CD4-positive, alpha-beta T cell treated with Interferon alpha-2 for 1 hour (primary cell): ENCODE data around the gene SELENOO.

Experiments
- DNase-seq, 2 donors: peaks; one replicate each; pipeline ENCODE4 v3.0.0-alpha.2; 2020 to 2022

Gene SELENOO

DNA sequence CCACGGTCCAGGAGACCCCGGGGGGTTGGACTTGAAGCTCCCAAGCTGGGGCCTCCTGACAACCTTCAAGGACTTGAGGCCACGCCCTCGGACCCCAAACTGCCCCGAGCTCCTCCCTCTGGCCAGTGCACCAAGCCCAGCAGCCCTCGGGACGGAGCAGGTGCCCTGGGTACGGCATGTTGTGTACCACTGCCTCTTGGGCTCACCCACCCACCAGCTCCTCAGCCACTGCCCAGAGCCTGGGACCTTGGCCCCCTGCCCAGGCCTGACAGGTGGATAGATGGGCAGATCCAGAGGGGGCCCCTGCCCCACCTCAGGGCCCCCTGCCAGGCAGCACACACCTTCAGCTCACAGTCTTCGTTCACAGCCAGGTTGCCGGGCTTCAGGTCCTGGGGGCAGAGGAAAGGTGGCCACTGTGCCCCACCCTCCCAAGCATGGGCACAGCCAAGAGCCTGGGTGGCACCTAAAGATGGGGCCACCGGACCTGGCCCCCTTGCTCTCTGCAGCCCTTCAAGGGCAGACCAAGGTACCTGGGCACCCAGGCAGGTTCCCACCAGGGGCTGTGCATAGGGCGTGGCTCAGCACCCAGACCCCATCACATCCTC lies 55.5 kb downstream of the SELENOO start:
- DNase-seq = no peak

DNA sequence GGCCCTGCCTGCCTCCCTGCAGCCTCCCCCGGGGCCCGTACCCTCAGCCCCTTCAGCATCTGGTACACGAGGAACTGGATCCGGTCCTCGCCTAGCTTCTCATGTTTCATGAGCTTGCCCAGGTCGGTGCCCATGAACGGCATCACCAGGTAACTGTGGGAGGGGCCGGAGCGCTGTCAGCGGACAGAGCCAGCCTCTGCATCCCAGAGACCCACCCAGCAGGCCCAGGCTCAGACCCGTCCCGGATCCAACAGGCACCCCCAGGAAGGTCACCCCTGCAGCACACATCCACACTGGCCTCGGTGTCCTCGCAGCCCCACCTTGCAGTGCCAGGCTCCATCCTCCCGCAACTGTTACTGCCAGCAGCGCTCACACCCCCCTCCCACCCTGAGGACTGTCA lies 56.2 kb downstream of the SELENOO start:
- DNase-seq = no peak

DNA sequence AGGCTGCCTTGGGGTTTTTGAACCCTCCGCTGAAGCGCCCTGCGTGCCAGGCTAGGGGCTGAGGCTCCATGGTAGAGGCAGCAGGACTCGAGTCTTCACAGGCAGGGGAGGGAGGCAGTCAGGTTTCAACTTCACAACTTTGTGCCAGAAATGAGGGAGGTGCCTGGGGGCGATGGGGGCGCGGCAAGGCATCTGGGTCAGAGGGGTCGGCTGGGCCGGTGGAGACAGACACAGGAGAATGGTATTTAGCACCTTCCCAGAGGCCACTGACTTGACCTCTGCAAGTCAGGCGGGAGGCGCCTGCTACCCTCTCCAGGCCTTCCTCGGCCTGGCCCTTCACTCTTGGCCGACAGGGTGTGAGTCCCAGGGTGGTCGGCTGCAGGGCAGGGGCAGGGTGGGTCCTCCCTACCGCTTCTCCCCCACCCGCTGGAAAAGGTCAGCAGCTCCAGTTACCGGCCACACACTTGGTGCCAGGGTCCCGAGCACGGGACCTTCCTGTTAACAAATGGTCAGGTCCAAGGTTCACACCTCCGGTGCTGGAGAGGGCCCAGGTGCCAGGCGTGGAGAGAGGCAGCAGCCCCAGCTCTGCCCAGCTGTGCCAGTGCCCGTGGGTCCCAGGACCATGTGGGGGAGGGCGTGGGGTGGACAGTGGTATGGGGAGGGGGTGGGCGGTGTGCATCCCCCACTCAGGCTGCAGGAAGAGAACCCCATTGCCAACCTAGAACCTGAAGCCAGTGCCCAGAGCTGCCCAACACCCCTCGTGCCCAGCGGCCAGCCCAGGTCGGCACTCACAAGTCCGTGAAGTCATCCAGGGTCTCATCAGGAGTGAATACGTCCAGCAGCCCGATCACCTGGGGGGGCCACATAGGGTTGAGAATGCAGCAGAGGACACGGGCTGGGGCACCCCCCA lies 56.9 kb downstream of the SELENOO start:
- DNase-seq = no peak

DNA sequence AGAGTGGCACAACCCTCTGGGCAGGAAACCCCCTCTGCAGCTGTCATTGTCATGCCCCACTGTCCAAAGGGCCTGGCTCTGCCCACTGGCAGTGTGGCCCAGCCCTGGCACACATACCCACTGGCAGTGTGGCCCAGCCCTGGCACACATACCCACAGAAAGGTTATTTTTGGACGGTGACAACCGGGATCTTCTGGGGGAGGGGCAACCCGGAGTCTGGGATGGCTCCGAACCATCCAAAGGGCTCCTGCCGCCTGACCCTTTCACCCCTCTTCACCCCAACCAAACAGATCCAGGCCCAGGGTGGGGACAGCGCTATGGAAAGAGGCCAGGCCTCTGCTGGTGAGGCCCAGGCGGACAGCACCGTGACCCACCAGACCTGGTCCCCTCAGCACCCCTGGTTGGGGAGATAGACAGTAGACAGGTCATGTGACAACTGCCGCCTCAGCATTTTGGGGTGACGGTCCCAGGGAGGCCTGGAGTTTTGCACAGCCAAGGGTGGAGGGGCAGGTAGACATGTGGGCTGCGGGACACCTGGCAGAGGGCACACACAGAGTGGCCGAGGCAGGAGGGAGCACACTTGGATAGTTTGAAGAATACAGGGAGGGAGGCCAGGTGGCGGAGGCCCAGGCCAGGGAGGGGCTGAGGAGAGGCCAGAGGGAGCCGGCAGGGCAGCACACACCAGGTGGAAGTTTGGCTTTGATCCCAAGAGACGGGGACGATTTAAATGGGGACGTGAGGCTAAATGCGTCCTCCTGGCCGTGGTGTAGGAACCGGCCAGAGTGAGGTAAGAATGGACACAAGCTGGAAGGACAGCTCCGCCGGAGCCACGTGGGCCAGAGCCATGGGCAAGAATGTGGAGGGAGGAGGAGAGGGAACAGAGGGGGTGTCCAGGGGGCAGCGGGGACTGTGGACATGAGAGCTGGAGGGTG lies 57.8 kb downstream of the SELENOO start:
- DNase-seq = no peak

DNA sequence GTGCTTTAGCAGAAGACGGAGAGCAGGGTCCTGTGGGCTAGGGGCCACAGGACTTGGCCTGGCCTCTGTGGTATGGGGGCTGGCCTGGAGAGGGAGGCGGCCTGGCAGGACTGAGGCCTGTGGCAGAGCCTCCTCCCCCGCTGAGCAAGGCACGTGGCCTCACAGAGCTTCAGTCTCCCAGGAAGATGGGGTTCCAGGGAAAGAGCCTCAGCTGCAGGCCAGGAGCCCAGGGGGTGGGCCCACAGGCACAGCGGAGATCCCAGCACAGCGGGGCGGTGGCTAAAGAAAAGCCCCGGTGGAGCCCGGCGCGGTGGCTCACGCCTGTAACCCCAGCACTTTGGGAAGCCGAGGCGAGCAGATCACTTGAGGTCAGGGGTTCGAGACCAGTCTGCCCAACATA lies 58.5 kb downstream of the SELENOO start:
- DNase-seq = no peak

DNA sequence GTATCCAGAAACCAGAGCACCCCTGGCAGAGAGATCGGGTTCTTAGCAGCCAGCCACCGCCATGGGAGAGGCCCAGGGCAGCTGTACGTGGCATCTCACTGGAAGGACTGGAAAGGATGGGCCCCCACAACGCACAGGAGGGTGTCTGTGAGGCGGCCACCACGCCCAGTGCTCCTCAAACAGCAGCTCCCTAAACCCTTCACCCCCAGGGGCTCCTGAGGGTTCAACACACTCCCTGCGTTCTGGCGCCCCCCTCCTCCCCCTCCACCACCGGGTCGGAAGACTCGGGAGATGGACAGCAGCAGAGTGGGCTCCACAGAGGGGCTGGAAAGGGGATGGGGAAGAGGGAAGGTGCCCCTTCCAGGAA lies 59.6 kb downstream of the SELENOO start:
- DNase-seq = no peak

DNA sequence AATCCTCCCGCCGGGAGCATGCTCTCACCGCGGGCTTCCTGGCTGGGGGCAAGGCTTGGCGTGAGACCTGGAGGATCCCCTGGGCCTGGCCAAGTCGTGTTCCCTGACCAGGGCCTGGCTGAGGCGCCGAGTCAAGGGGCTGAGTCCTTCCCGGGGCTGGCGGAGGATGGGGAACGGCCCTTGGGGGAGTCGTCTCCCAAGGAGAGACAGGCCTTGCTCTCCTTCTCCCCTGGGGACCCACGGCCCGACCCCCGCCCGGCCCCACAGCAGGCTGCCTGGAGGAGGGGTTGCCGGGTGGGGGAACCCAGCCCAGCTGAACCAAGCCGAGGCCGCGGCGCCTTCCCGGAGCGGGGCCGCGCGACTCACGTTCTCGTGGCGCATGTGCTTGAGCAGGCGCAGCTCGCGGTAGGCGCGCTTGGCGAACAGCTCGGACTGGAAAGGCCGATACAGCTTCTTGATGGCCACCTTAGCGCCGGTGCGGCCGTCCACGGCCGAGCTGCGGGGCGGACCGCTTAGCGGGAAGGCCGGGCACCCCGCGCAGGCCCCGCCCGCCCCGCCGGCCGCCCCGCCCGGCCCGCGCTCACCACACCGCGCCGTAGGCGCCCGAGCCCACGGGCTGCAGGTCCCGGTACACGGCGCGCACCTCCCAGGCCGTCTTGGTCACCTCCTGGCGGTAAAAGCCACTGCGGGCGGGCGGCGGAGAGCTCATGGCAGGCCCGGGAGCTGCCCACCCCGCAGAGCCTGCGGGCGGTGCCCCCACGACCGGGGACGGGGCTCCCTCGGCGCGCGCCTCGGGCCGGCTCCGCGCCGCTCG lies 60.2 kb downstream of the SELENOO start:
- DNase-seq = no peak

DNA sequence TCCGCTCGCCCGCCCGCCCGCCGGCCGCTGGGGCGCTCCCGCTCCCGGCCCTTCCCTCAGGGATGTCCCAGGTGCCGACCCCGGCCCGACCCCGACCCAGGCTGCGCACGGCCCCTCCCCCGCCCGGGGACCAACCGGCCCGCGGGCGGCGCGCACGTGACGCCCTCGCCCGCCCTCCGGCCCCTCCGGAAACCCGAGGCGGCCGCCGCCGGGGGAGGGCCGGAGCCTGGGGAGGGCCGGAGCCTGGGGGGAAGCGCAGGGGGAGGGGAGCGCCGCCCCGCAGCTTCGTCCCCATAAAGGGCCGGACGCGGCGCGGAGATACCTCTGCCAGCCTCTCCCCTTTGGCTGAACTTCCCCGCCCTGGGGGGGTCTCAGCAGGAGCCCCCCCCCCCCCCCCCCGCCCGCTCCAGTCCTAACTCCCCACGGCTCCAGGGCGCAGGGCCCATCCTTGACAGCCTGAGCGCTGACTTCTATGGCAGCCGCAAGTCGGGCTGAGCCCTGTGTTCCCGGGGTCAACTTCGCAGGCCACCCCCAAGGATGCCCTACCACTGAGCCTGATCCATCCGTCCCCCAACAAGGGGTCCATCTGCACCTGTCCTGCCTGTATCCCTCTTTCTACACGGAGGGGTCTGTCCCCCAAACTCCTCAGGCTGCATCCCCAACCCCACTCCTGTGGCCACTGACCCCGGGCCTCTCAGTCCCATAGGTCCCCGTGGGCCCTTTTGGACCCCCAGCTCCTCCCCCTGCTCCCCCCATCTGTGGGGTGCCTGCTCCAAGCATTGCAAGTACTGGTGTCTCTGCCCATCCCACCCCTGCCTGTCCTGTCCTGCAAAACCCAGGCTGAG lies 61.0 kb downstream of the SELENOO start, which contains the start of gene MAPK12:
Gene MAPK12, minus strand, starts transcription at position 69 of the 845 bp plus-strand sequence. CDS start 174 bp downstream, outside the sequence.
- DNase-seq = no peak

DNA sequence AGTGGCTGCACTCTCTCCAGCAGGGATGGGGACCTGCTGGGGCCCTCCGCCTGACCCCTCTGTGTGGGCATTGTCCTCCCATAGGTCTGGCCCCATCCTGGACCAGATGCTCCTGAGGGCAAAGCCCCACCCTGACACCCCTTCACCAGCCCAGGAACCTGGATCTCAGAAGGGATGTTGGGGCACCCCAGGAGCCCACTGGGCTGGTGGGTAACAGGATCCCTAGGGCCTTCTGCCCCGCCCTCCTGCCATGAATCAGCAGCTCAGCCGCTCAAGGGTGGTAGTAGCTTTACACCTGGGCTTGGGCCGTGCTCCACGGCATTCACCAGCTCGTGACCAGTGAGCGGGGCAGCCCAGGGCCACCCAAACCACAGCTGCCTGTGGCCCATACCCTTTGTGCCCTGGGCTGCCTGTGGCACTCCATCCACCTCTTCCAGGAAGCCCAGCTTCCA lies 61.7 kb downstream of the SELENOO start:
- no peak for DNase-seq

DNA sequence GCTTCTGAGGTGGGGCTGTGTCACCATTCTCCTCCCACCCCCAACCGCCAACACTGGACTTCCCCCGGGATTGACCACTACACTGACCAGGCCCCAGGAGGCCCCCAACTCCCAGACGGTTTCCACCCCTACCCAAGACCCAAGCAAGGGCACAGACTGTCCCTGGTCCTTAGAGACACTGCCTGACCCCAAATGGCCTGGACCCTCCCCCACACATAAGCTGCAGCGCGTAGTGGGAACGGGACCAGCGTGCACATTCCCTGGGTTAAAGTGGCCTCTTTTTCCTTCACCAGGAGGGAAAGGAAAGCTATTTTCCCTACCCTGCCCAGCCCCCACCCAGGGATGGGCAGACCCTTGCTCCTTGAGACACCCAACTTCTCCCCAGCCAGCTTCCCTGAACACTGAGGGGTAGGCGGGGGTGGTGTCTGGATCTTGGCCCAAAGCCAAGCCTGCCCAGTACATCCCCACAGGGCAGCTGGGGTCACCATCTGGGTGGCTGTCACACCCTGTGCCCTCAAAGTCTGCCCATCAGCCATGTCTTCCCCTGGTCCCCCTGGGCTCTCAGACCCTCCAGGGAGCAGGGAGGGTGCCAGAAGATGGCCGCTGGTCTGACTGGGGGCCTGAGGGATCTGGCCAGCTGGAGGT lies 62.3 kb downstream of the SELENOO start:
- DNase-seq = no peak

DNA sequence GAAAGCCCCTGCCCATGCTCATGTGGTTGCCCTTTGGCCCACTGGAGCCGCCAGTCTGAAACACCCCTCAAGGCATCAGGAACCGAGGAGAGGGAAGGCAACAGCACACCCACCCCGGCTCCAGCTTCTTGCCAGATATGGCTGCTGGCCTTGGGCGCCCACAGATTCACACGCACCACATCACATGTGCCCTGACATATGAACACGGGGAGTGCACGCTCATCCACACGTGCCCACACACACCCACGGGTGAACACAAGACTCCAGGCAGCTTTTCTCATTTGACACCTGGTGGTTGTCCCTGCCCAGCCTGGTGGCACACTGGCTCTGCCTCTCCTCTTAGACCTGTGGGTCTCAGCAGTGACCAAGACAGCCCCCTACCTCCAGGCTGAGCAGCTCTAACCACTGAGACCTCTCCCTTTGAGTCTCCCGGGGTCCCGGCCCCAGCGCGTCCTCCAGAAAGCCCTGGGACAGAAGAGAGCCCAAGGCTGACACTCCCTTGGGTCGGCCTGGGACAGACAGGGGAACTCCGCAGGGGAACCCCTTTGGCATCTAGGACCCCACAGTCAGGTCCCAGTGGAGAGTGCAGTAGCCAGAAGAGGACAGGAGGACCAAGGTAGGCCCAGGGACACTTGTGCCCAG lies 63.4 kb downstream of the SELENOO start:
- DNase-seq = no peak

DNA sequence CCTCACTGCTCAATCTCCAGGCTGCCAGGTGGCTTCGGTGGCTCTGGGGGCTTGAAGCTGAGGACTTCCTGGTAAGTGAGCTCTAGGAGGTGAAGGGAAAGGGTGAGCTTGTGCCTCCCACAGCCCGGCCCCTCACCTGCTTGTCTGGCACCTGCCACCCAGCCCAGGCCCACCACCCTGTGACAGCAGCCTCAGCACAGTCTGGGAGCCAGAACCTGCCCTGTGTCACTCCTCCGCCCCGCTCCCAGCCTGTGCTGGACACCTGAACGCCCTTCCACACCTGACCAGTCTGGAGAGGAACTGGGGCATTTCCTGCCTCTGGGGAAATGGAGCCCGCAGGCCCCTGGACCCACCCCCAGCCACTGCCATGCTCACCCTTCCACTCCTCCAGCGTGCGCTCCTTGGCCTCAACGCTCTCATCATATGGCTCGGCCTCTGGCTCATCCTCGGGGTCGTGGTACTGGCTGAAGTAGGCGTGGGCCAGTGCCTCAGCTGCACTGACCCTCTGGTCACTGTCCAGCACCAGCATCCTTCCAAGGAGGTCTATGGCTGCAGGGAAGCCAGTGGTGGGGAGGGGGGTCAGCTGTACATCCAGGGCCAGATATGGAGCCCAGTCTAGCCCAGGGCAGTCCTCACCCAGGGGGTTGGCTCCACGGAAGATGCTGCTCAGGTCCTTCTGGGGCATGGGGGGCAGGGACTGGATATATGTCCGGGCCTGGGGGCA lies 64.3 kb downstream of the SELENOO start:
- no peak for DNase-seq

DNA sequence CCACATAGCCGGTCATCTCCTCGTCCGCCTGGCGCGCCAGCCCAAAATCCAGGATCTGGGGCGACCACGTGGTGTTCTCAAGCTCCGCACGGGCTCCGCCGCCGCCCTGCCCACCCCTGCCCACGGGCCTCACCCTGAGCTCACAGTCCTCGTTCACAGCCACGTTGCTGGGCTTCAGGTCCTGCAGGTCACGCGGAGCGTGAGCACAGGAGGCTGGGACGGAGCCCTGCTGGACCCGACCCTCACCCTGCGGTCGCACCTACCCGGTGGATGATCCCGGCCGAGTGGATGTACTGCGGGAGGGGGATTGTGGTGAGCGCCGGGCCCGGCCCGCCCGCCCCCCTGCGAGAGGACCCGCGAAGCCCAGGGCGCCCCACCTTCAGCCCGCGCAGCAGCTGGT lies 66.2 kb downstream of the SELENOO start:
- no peak for DNase-seq
